PC-9 (cell line): ENCODE results near the gene SLC26A4. TPM values are rescaled to one million over a fixed set of nuclear protein-coding genes. Genes with fewer than 3 reads are reported as not detected.

Source experiments
- BruUV-seq: library from RNA; stranded (reverse); fragments of 400-500 nt; replicated peaks from 2 replicates; lab custom pipeline; 2021; lab: Mats Ljungman, UMichigan
- CTCF ChIA-PET: fragments of 300-600 bp; sonication (Branson Sonifier 250); formaldehyde crosslinking; loops from one replicate; lab custom pipeline; 2022; ENCODE audit warnings: antibody characterized with exemption; lab: Charles Lee
- POLR2A ChIA-PET: fragments of 300-600 bp; sonication (Branson Sonifier 250); formaldehyde crosslinking; loops from one replicate; lab custom pipeline; 2022; ENCODE audit warnings: antibody characterized with exemption; ENCODE audit not compliant: unreplicated experiment; lab: Charles Lee
- DNase-seq, 2 experiments: peaks; one replicate each; pipeline versions ENCODE4 v3.0.0 to v3.0.0-alpha.2; 2015 to 2022; ENCODE audit warnings: mixed read lengths in 1 of 2
- H2AFZ ChIP-seq: fragments of 200-600 bp; sonication (generic); 2 replicates; pipeline ENCODE4 v1.8.1; 2017; ENCODE audit warnings: antibody characterized with exemption
- H3F3A ChIP-seq: fragments of 200-600 bp; sonication (generic); 2 replicates; pipeline ENCODE4 v1.8.1; 2017; ENCODE audit warnings: antibody characterized with exemption, mild to moderate bottlenecking, low read depth; ENCODE audit not compliant: insufficient read depth
- H3K27ac ChIP-seq: fragments of 200-600 bp; sonication (generic); 2 replicates; pipeline ENCODE4 v1.6.1; 2016; ENCODE audit warnings: mixed run types
- H3K27me3 ChIP-seq: fragments of 200-600 bp; sonication (generic); 2 replicates; pipeline ENCODE4 v1.6.1; 2016; ENCODE audit warnings: low read depth, mixed run types; ENCODE audit not compliant: insufficient read depth
- H3K36me3 ChIP-seq: fragments of 200-600 bp; sonication (generic); 2 replicates; pipeline ENCODE4 v1.6.1; 2016; ENCODE audit warnings: low read depth, mixed run types
- H3K4me1 ChIP-seq: fragments of 200-600 bp; sonication (generic); replicated peaks from 2 replicates; pipeline ENCODE4 v1.6.1; 2016; ENCODE audit warnings: mixed run types; ENCODE audit not compliant: insufficient read depth
- H3K4me2 ChIP-seq: fragments of 200-600 bp; sonication (generic); 2 replicates; pipeline ENCODE4 v1.6.1; 2017; ENCODE audit warnings: mixed run types
- H3K4me3 ChIP-seq: fragments of 200-600 bp; sonication (generic); 2 replicates; pipeline ENCODE4 v1.6.1; 2016; ENCODE audit warnings: mixed run types
- H3K79me2 ChIP-seq: fragments of 200-600 bp; sonication (generic); 2 replicates; pipeline ENCODE4 v1.6.1; 2017; ENCODE audit warnings: low read depth, mixed run types
- H3K9me2 ChIP-seq: fragments of 200-600 bp; sonication (generic); 2 replicates; pipeline ENCODE4 v1.8.1; 2017; ENCODE audit warnings: mild to moderate bottlenecking; ENCODE audit not compliant: insufficient read depth
- H3K9me3 ChIP-seq: fragments of 200-600 bp; sonication (generic); 2 replicates; pipeline ENCODE4 v1.8.1; 2016; ENCODE audit warnings: low read depth; ENCODE audit not compliant: insufficient read depth
- H4K20me1 ChIP-seq: fragments of 200-600 bp; sonication (generic); 2 replicates; pipeline ENCODE4 v1.8.1; 2017; ENCODE audit not compliant: insufficient read depth
- EZH2 ChIP-seq: fragments of 200-600 bp; sonication (generic); IDR thresholded peaks from 2 replicates; pipeline ENCODE4 v1.8.0; 2017; ENCODE audit warnings: antibody characterized with exemption, low read depth
- intact Hi-C: fragments of 100-400 bp; cut with micrococcal nuclease; formaldehyde crosslinking; loops from one replicate; pipeline ENCODE4 v1.10.0; 2022; ENCODE audit not compliant: unreplicated experiment
- total RNA-seq: library from RNA; stranded (reverse); gene quantifications from 2 replicates; pipeline ENCODE4 v1.2.3, GENCODE V29; 2021
- TF ChIP-seq, protein P1 (sequence below): fragments of 200-600 bp; sonication (generic); conservative IDR thresholded peaks from 2 replicates; pipeline ENCODE4 v1.6.1; 2017; ENCODE audit warnings: mixed run types, antibody characterized with exemption, mild to moderate bottlenecking, moderate library complexity

SLC26A4 gene
- total RNA-seq, 1 experiment from 2014 or later, result 1.7 TPM

DNA sequence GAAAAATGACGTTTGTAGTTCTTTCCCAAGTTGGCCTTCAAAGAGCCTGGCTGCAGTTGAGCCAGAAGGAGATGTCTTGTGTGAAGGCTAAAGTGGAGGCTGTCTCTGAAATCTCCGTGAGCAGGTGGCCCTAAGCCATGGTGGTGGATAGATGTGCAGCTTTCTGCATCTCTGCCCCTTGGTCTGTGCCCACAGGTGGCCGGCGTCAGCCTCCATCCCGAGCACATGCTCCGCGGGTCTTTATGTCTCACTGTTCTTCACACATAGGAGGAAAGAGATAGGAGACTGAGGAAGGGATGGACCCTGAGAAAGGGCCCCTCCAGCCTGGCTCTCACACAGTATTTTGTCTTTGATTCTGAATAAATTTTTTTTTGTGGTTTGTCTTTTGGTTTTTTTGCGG is 30.3 kb upstream of the SLC26A4 start:
- Histone ChIP-seq H3K27ac (no peak overlapping the region), H3K9me3 (no peaks in the 10 kb centered on the region), H3K4me3 (no peak overlapping the region), H3K4me2 (no peak overlapping the region), H3K4me1 (no peaks in the 10 kb centered on the region), H3F3A (no peaks in the 10 kb centered on the region), H4K20me1 (no peaks in the 10 kb centered on the region), H2AFZ (no peak overlapping the region), H3K36me3 (no peaks in the 10 kb centered on the region), H3K27me3 (no peaks in the 10 kb centered on the region), H3K79me2 (no peaks in the 10 kb centered on the region), H3K9me2 (no peaks in the 10 kb centered on the region)
- intact Hi-C loops, result no loop called here
- no TSS peak for BruUV-seq
- DNase-seq, result no peak
- CTCF ChIA-PET, result no interaction called here
- TF ChIP-seq EZH2, result no peak
- TF ChIP-seq, protein P1, sequence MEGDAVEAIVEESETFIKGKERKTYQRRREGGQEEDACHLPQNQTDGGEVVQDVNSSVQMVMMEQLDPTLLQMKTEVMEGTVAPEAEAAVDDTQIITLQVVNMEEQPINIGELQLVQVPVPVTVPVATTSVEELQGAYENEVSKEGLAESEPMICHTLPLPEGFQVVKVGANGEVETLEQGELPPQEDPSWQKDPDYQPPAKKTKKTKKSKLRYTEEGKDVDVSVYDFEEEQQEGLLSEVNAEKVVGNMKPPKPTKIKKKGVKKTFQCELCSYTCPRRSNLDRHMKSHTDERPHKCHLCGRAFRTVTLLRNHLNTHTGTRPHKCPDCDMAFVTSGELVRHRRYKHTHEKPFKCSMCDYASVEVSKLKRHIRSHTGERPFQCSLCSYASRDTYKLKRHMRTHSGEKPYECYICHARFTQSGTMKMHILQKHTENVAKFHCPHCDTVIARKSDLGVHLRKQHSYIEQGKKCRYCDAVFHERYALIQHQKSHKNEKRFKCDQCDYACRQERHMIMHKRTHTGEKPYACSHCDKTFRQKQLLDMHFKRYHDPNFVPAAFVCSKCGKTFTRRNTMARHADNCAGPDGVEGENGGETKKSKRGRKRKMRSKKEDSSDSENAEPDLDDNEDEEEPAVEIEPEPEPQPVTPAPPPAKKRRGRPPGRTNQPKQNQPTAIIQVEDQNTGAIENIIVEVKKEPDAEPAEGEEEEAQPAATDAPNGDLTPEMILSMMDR, result no peak
- POLR2A ChIA-PET, result no interaction called here

DNA sequence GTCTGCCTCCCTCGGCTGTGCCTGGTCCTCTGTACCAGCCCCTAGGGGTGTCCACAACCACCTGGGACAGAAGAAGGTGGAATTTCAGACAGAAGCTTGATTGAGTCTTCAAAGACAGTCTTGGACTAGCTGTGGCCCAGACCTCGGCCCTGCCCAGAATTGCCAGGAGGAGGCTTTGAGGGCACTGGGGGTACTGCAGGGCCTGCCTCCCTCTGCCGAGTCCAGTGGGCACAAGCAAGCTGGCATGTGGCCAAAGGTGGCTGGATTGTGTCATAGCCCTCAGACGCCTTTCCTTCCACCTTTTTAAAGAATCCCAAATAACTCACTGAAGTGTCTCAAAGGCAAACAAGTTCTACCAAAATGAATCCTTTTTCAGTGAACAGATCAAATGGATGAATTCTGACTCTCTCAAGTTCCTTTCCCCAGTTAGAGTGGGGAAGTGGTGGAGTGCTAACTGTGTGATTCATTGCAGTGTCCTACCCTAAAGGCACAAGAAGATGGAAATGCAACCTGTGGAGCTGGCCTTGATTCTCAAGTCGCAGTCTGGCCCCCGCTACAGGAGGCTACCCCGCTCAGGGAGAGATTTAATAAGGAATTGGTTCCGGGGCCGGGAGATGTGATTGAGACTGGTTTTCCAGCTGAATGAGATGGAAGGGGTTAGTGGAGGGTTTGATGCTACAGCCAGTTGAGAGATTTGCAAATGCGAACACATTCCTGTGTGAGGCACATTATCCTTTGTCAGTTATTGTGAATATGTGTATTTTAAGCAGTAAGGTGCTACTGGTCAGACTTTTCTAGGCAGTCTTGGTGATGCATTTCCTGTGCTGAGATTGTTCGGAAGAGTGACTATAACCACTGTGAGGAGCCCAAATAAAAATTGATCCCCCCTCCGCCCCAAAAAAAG is 28.8 kb upstream of the SLC26A4 start:
- Histone ChIP-seq H3K4me1 (no peaks in the 10 kb centered on the region), H3K4me3 (no peak overlapping the region), H3K27ac (no peak overlapping the region), H2AFZ (no peak overlapping the region), H3K9me2 (no peaks in the 10 kb centered on the region), H3K9me3 (no peaks in the 10 kb centered on the region), H4K20me1 (no peaks in the 10 kb centered on the region), H3K79me2 (no peaks in the 10 kb centered on the region), H3K36me3 (no peaks in the 10 kb centered on the region), H3K27me3 (no peaks in the 10 kb centered on the region), H3F3A (no peaks in the 10 kb centered on the region), H3K4me2 (no peak overlapping the region)
- ChIA-PET POLR2A (interaction anchor here (0.6 kb wide), 1 partner anchor 94 kb away, joined by 4 read pairs; no protein-coding TSS in a partner anchor), CTCF (no interaction called here)
- TF ChIP-seq EZH2, result no peak
- TF ChIP-seq, protein P1, result no peak
- BruUV-seq, result no TSS peak
- DNase-seq, result no peak
- intact Hi-C loops, result no loop called here

DNA sequence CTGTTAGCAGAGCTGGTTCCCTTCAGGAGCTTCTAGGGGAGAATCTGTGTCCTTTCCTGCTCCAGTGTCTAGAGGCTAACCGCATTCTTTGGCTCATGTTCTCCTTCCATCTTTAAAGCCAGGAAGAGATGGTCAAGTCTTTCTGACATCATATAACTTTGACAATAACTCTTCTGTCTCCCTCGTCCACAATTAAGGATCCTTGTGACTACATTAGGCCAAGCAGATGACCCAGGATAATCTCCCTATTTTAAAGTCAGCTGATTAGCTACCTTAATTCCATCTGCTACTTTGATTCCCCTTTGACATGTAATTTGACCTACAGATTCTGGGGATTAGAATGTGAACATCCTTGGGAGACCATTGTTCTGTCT is 28.1 kb upstream of the SLC26A4 start:
- H3K27ac ChIP-seq, result no peak overlapping the region
- intact Hi-C loops, result no loop called here
- no peaks in the 10 kb centered on the region for H3K27me3 ChIP-seq
- no TSS peak for BruUV-seq
- H4K20me1 ChIP-seq, result no peaks in the 10 kb centered on the region
- no peaks in the 10 kb centered on the region for H3K9me2 ChIP-seq
- H3K79me2 ChIP-seq, result no peaks in the 10 kb centered on the region
- H3K36me3 ChIP-seq, result no peaks in the 10 kb centered on the region
- ChIA-PET CTCF (no interaction called here), POLR2A (interaction anchor here (0.6 kb wide), 1 partner anchor 93 kb away, joined by 4 read pairs; no protein-coding TSS in a partner anchor)
- no peaks in the 10 kb centered on the region for H3F3A ChIP-seq
- no peak overlapping the region for H3K4me3 ChIP-seq
- no peaks in the 10 kb centered on the region for H3K4me1 ChIP-seq
- H2AFZ ChIP-seq, result no peak overlapping the region
- H3K4me2 ChIP-seq, result no peak overlapping the region
- no peak for DNase-seq
- no peak for TF ChIP-seq EZH2
- TF ChIP-seq, protein P1, result no peak
- no peaks in the 10 kb centered on the region for H3K9me3 ChIP-seq
